Activated CD4-positive, alpha-beta memory T cell treated with anti-CD3 and anti-CD28 coated beads for 36 hours (primary cell): ENCODE measurements around the gene DDX25. TPM values are rescaled to one million over a fixed set of nuclear protein-coding genes. Genes with fewer than 3 reads are reported as not detected.
"Not testable (repeated sequence)": the region's sequence is repeated elsewhere in the genome, so short reads cannot be mapped to it uniquely, and the experiment has no call there.

ENCODE experiments used
- CTCF ChIA-PET: fragments of 350-600 bp; sonication (Branson Sonifier 250); formaldehyde crosslinking; loops from one replicate; lab custom pipeline; 2021; ENCODE audit warnings: antibody characterized with exemption, inconsistent platforms; lab: Charles Lee
- POLR2A ChIA-PET: fragments of 350-600 bp; sonication (Branson Sonifier 250); formaldehyde crosslinking; loops from one replicate; lab custom pipeline; 2021; ENCODE audit warnings: antibody characterized with exemption; lab: Charles Lee
- DNase-seq: peaks from one replicate; pipeline ENCODE4 v3.0.0-alpha.2; 2020
- H3K27ac Mint-ChIP-seq: one replicate; pipeline ENCODE4 v1.8.0; 2021; ENCODE audit warnings: mixed read lengths
- H3K27me3 Mint-ChIP-seq: one replicate; pipeline ENCODE4 v1.8.0; 2021; ENCODE audit warnings: mixed read lengths
- H3K36me3 Mint-ChIP-seq: one replicate; pipeline ENCODE4 v1.8.0; 2021; ENCODE audit warnings: mixed read lengths
- H3K4me1 Mint-ChIP-seq: one replicate; pipeline ENCODE4 v1.8.0; 2021; ENCODE audit warnings: low read depth, mixed read lengths
- H3K4me3 Mint-ChIP-seq: one replicate; pipeline ENCODE4 v1.8.0; 2021; ENCODE audit warnings: mild to moderate bottlenecking, mixed read lengths
- H3K9me3 Mint-ChIP-seq: one replicate; pipeline ENCODE4 v1.8.0; 2021; ENCODE audit warnings: mixed read lengths
- intact Hi-C: fragments of 100-400 bp; cut with micrococcal nuclease; formaldehyde crosslinking; loops from one replicate; pipeline ENCODE4 v1.15.1; 2023
- total RNA-seq, 2 experiments: library from RNA; stranded (reverse); gene quantifications; one replicate each; pipeline ENCODE4 v1.2.3, GENCODE V29; 2021

DDX25 gene
- not detected for total RNA-seq

DNA sequence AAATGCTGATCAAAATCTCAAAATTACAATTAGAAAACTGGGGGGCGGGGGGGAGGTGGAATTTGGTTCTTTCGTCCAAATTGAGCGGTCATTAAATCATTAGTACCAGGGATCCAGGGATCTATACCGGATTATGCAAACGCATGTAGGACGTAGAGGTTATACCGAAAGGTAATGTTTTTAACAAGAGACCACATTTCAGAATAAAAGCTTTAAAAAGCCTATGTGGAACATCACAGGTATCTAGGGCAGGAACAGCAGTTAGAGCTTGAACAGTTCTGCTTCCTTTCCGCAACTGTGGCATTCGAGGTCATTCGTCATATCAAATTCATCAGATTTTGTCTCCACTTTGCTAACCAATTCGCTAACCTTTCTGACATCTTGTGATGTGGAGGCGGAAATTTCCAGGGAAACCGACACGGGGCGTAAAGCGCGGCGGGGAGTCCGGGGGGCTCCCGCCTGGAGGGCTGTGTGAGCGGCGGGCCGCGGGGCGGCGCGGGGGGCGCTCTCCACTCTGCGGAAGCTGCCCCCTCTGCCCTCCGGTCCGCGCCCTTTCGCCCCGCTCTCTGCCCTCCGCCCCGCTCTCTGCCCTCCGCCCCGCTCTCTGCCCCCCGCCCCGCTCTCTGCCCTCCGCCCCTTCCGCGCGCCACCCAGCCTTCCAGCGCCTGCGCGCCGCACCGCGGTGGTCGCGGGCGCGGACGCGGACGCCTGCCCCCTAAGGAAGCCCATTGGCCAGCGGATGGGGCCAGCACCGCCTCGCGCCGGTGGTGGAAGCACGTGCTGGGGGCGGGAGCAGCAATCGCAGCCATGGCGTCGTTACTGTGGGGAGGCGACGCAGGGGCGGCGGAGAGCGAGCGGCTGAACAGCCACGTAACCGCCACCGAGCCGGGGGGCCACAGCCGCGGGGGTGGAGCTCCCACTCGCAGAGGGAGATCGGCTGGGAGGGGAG lies at the start of gene DDX25:
TSS of gene DDX25 (plus strand) at position 798 of the 949 bp plus-strand sequence. CDS start at position 808, 10 bp downstream.
- no peaks in the 10 kb centered on the region for H3K9me3 Mint-ChIP-seq
- intact Hi-C loops, result loop anchor here (1.0 to 2.0 kb wide), 2 partner anchors 17 to 159 kb away; partner anchors contain the start of genes CDON and HYLS1
- H3K4me3 Mint-ChIP-seq, result peak within 1 kb of the TSS; percentile 93
- DNase-seq, result peak; percentile 32
- POLR2A ChIA-PET, result interaction anchor here (0.7 to 2.2 kb wide), 3 partner anchors 12 to 86 kb away, joined by 3 to 24 read pairs (median 5); partner anchors contain the start of gene HYLS1
- peak within 1 kb of the TSS; percentile 19 for H3K27ac Mint-ChIP-seq
- CTCF ChIA-PET, result interaction anchor here (1.3 to 2.5 kb wide), 5 partner anchors 9 to 336 kb away, joined by 3 to 16 read pairs (median 3); partner anchors contain the start of gene HYLS1
- peaks cover 31% of the 10 kb centered on the region for H3K4me1 Mint-ChIP-seq
- peaks cover 25% of the 10 kb centered on the region for H3K27me3 Mint-ChIP-seq
- H3K36me3 Mint-ChIP-seq, result peaks cover 25% of the 10 kb centered on the region

DNA sequence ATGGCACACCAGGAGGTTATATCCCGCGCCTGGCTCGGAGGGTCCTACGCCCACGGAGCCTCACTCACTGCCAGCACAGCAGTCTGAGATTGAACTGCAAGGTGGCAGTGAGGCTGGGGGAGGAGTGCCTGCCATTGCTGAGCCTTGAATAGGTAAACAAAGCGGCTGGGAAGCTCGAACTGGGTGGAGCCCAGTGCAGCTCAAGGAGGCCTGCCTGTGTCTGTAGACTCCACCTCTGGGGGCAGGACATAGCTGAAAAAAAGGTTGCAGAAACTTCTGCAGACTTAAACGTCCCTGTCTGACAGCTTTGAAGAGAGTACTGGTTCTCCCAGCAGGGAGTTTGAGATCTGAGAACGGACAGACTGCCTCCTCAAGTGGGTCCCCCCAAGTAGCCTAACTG lies 46.6 kb upstream of the DDX25 start:
- intact Hi-C loops, H3K4me3 Mint-ChIP-seq, H3K36me3 Mint-ChIP-seq, H3K27ac Mint-ChIP-seq, POLR2A ChIA-PET, DNase-seq, H3K4me1 Mint-ChIP-seq, CTCF ChIA-PET: not testable (repeated sequence)
- Mint-ChIP-seq H3K27me3 (peaks cover 16% of the 10 kb centered on the region), H3K9me3 (peaks cover 14% of the 10 kb centered on the region)

DNA sequence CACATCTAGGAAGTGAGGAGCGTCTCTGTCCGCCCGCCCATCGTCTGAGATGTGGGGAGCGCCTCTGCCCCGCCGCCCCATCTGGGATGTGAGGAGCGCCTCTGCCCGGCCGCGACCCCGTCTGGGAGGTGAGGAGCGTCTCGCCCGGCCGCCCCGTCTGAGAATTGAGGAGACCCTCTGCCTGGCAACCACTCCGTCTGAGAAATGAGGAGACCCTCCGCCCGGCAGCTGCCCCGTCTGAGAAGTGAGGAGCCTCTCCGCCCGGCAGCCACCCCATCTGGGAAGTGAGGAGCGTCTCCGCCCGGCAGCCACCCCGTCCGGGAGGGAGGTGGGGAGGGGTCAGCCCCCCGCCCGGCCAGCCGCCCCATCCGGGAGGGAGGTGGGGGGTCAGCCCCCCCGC lies 41.5 kb upstream of the DDX25 start:
- H3K27ac Mint-ChIP-seq, POLR2A ChIA-PET, CTCF ChIA-PET, H3K27me3 Mint-ChIP-seq, H3K4me1 Mint-ChIP-seq, intact Hi-C loops, H3K36me3 Mint-ChIP-seq, H3K4me3 Mint-ChIP-seq, DNase-seq: not testable (repeated sequence)
- H3K9me3 Mint-ChIP-seq, result peaks cover 16% of the 10 kb centered on the region

DNA sequence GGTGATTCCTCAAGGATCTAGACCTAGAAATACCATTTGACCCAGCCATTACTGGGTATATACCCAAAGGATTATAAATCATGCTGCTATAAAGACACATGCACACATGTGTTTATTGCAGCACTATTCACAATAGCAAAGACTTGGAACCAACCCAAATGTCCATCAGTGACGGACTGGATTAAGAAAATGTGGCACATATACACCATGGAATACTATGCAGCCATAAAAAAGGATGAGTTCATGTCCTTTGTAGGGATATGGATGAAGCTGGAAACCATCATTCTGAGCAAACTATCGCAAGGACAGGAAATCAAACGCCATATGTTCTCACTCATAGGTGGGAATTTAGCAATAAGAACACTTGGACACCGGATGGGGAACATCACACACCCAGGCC lies 39.0 kb upstream of the DDX25 start:
- H3K9me3 Mint-ChIP-seq, CTCF ChIA-PET, H3K4me3 Mint-ChIP-seq, H3K27ac Mint-ChIP-seq, DNase-seq, H3K27me3 Mint-ChIP-seq, H3K4me1 Mint-ChIP-seq, intact Hi-C loops, POLR2A ChIA-PET, H3K36me3 Mint-ChIP-seq: not testable (repeated sequence)

DNA sequence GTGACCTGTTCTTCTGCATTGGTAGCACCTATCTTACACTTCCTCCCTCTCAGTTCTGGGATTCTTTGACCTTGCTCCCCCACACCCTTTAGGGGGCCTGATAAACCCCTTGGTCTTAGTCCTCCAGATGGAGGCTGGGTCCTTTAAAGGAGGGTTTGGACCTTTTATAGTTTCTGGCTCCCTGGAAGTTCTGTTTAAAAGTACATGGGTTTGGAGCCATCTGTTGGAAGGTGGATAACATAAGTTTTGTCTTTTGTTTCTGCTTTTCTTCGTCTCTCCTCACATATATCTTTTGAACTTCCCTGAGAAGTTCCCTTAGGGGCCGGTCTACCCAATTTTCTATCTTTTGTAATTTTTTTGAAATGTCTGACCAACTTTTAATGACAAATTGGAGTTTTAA lies 34.8 kb upstream of the DDX25 start:
- Mint-ChIP-seq H3K4me3 (no peak overlapping the region), H3K27ac (no peak overlapping the region), H3K4me1 (no peaks in the 10 kb centered on the region), H3K27me3 (peaks cover 2% of the 10 kb centered on the region), H3K36me3 (no peaks in the 10 kb centered on the region), H3K9me3 (peaks cover 11% of the 10 kb centered on the region)
- CTCF ChIA-PET, result no interaction called here
- POLR2A ChIA-PET, result no interaction called here
- DNase-seq, result no peak
- intact Hi-C loops, result no loop called here

DNA sequence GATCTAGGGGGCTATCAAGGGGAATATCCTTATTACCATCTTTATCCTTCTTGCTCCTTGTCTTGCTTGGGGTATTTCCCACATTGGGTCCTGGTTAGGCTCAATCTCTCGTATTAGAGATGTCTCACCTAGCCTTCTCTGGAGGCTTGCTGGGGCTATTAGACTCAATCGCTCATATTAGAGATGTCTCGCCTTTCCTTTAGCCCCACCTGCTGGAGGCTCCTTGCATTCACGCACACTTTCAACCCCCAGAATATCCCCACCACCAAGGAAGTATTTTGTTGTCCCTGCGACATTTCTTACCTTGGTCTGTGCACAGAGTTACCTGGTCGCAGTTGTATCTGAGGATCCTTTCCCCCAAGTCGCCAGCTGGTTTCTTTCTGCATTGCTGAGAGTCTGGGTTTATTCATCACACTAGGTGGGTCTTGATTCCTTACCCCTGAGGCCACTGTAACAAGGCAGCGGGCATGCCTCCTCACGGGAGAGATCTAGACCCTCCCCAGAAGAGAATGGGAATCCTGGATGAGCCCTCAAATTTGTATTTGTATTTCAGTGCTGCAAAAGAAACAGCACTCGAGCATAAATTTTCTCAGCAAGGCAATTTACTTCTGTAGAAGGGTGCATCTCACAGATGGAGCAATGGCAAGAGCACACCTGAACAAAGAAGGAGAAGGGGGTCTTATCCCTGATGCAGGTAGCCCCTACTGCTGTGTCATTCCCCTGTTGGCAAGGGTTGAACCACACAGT lies 32.7 kb upstream of the DDX25 start:
- peak; percentile 40 for DNase-seq
- Mint-ChIP-seq H3K4me3 (no peak overlapping the region), H3K27me3 (peaks cover 2% of the 10 kb centered on the region), H3K4me1 (no peaks in the 10 kb centered on the region), H3K27ac (no peak overlapping the region), H3K36me3 (no peaks in the 10 kb centered on the region), H3K9me3 (peaks cover 8% of the 10 kb centered on the region)
- POLR2A ChIA-PET, result no interaction called here
- CTCF ChIA-PET, result interaction anchor here (0.7 to 1.1 kb wide), 2 partner anchors 148 to 666 kb away, joined by 3 to 4 read pairs; no protein-coding TSS in a partner anchor
- intact Hi-C loops, result loop anchor here (5.0 kb wide), 1 partner anchor 439 kb away; no protein-coding TSS in a partner anchor

DNA sequence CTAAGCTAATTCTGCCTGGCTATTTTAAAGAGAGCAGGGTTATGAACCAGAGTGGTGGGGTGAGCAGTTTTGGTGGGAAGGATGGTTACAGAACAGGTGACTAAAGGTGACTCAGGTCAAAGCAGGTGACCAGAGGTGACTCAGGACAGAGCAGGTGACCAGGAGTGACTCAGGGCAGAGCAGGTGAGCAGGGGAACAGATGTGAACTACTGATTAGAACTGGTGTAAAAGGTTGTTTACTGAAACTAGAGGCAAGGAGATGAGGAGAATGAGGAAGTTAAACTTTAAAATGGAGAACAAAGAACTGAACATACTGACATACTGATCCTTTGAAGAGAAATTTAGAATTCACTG lies 32.2 kb upstream of the DDX25 start:
- POLR2A ChIA-PET, result no interaction called here
- CTCF ChIA-PET, result no interaction called here
- Mint-ChIP-seq H3K27ac (no peak overlapping the region), H3K4me1 (no peaks in the 10 kb centered on the region), H3K36me3 (no peaks in the 10 kb centered on the region), H3K9me3 (peaks cover 8% of the 10 kb centered on the region), H3K27me3 (peaks cover 2% of the 10 kb centered on the region), H3K4me3 (no peak overlapping the region)
- DNase-seq, result no peak
- intact Hi-C loops, result loop anchor here (5.0 kb wide), 1 partner anchor 440 kb away; no protein-coding TSS in a partner anchor

DNA sequence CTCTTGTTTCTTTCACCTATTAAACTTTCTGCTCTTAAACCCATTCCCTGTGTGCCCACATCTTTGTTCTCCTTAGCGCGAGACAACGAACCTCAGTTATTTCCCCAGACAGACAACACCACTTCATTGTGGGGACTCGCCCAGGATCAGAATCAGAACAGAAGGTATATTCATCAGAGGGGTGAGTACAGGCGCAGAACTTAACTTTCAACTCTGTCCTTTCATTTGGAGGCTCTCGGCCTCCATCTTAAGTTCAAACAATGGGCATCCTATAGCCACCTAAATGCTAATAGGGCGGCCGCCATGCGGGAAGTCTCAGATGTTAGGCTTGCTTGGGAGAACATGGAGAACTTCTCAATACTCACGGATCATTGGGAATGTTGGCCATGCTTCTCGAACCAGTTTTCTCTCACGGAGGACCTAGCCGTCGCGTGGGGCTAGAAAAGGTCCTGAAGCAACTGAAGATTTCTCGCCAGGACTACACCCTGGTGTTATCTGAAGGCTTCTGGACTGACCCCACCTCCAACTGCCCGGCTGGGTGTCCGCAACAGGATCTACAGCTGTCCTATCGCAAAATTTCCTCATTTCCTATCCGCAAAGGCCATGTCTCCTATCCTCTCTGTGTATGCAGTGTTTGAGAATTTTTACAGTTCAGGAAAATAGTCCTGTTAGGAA lies 30.3 kb upstream of the DDX25 start:
- intact Hi-C loops, result loop anchor here (2.0 to 5.0 kb wide), 2 partner anchors 247 to 442 kb away; no protein-coding TSS in a partner anchor
- H3K27me3 Mint-ChIP-seq, result peaks cover 2% of the 10 kb centered on the region
- H3K4me1 Mint-ChIP-seq, result no peaks in the 10 kb centered on the region
- no peak overlapping the region for H3K4me3 Mint-ChIP-seq
- H3K9me3 Mint-ChIP-seq, result peaks cover 8% of the 10 kb centered on the region
- no peaks in the 10 kb centered on the region for H3K36me3 Mint-ChIP-seq
- ChIA-PET CTCF (interaction anchor here (2.3 kb wide), 1 partner anchor 14 kb away, joined by 6 read pairs; the partner anchor contains the start of gene HYLS1), POLR2A (no interaction called here)
- no peak overlapping the region for H3K27ac Mint-ChIP-seq
- DNase-seq, result no peak

DNA sequence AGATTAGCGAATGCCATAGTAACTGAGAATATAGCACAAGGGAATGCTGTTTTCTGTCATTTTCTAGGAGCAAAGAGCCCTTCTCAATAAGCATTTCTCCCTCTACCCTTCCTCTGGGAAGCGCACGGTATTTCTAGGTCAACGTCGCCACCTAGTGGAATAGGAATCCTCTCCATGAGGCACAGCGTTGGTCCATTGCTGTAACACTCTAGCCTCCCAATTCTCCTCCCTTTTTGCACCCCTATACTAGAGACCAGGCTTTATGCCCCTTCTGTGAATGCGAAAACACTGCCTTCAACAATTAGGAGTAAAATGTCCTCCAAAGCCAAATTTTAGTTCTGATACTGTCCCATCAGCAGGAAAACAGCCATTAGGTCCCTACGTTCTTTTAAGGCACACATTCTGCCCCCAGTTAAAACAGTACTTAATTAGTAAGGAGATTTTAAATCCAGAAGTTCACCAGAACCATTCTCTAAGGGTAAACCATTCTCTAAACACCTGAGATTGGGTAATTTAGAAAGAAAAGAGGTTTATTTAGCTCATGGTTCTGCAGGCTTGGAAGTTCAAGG lies 29.7 kb upstream of the DDX25 start:
- intact Hi-C loops, result loop anchor here (2.0 to 5.0 kb wide), 2 partner anchors 248 to 442 kb away; no protein-coding TSS in a partner anchor
- Mint-ChIP-seq H3K27me3 (peaks cover 2% of the 10 kb centered on the region), H3K36me3 (no peaks in the 10 kb centered on the region), H3K27ac (no peak overlapping the region), H3K4me1 (no peaks in the 10 kb centered on the region), H3K9me3 (peaks cover 8% of the 10 kb centered on the region), H3K4me3 (no peak overlapping the region)
- DNase-seq, result peak; percentile 51
- ChIA-PET CTCF (interaction anchor here (1.1 to 2.3 kb wide), 2 partner anchors 13 to 152 kb away, joined by 4 to 6 read pairs; partner anchors contain the start of gene HYLS1), POLR2A (no interaction called here)

DNA sequence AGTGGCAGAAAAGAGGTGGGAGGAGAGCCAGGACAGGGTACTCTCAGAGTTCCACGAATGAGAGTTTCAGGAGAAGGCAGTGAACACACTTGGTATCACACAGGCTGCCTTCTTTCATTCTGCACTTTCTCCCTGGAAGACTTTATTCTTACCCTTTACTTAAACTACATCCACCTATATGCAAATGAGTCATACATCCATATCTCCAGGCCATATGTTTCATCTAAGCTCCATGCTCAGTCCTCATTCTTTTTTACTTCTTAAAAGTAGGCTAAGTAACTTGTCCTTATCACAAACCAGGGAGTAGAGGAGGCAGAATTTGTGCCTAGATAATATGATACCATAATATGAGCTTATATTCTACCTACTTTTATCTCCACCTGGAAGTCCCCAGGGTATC lies 23.0 kb upstream of the DDX25 start:
- H3K4me3 Mint-ChIP-seq, result no peak overlapping the region
- no peaks in the 10 kb centered on the region for H3K4me1 Mint-ChIP-seq
- ChIA-PET CTCF (interaction anchor here (0.6 kb wide), 1 partner anchor 960 kb away, joined by 5 read pairs; no protein-coding TSS in a partner anchor), POLR2A (interaction anchor here (0.6 kb wide), 1 partner anchor 241 kb away, joined by 3 read pairs; no protein-coding TSS in a partner anchor)
- no peaks in the 10 kb centered on the region for H3K9me3 Mint-ChIP-seq
- intact Hi-C loops, result loop anchor here (10.0 kb wide), 1 partner anchor 926 kb away; the partner anchor contains the start of gene CCDC15
- H3K27me3 Mint-ChIP-seq, result peaks cover 2% of the 10 kb centered on the region
- no peak overlapping the region for H3K27ac Mint-ChIP-seq
- no peak for DNase-seq
- no peaks in the 10 kb centered on the region for H3K36me3 Mint-ChIP-seq

DNA sequence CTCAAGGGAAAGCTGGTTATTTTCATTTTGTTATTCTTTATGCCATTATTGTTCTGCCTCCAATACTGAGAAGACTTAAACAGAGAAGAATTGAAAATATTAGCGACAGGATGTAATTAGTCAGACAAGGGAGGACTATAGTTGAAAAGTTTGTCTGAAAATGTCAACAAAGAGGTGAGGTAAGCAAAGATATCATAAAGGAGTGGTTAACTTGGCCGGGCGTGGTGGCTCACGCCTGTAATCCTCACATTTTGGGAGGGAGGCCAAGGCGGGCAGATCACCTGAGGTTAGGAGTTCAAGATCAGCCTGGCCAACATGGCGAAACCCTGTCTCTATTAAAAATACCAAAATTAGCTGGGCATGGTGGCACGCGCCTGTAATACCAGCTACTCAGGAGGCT lies 20.9 kb upstream of the DDX25 start:
- H3K9me3 Mint-ChIP-seq, result no peaks in the 10 kb centered on the region
- no peak overlapping the region for H3K27ac Mint-ChIP-seq
- peaks cover 3% of the 10 kb centered on the region for H3K36me3 Mint-ChIP-seq
- CTCF ChIA-PET, result no interaction called here
- no peak overlapping the region for H3K4me3 Mint-ChIP-seq
- DNase-seq, result no peak
- POLR2A ChIA-PET, result no interaction called here
- H3K4me1 Mint-ChIP-seq, result peaks cover 12% of the 10 kb centered on the region
- intact Hi-C loops, result loop anchor here (10.0 kb wide), 1 partner anchor 929 kb away; the partner anchor contains the start of gene CCDC15
- peaks cover 6% of the 10 kb centered on the region for H3K27me3 Mint-ChIP-seq
